ENCODE data around the gene TEX54. TPM values are rescaled to one million over a fixed set of nuclear protein-coding genes. Genes with fewer than 3 reads are reported as not detected.

The TEX54 gene
- total and polyA plus RNA-seq, 2 of the 13 experiments (the other 11 are each of a cell fraction or from before 2014, with no cell fraction given) = not detected

DNA sequence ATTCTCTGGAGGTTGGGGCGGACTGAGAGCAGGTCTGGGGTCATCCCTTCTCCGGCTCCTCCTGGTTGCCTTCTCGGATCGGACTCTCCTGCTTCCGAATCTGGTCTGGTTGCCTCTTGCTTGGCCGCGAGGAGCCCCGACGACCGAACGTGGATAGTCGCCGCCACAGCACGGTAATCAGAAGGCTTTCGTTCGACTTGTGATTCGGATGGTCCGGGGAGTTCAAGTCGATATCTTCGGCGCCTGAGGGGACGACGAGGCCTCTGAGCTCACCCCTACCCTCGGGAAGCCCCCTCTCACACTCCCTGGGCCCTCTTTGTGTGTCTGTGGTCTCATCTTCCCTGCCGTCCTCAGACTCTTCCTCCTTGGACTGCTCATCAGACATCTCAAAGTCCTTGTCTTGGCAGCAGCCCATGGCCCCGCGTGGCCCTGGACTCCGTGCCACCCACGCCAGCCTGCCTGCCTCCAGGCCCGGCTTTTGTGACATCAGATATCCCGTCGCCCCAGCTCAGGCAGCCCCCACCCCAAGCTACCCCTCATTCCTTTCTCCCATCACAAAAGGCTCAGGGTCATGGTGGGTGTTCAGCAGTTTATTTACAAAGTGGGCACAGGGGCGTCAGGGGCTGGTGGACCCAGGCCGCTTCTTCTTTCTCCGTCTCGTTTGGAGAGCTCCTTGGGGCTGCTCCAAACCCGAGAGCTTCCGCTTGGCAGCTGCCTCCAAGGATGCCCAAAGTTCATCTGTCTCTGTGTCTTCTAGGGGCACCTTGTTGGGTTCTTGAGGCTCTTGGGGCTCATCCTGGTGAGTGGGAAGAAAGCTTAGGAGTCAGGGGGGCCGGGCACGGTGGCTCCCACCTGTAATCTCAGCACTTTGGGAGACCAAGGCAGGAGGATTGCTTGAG lies at the start of gene TEX54 (continued):
- TF ChIP-seq, protein P1, sequence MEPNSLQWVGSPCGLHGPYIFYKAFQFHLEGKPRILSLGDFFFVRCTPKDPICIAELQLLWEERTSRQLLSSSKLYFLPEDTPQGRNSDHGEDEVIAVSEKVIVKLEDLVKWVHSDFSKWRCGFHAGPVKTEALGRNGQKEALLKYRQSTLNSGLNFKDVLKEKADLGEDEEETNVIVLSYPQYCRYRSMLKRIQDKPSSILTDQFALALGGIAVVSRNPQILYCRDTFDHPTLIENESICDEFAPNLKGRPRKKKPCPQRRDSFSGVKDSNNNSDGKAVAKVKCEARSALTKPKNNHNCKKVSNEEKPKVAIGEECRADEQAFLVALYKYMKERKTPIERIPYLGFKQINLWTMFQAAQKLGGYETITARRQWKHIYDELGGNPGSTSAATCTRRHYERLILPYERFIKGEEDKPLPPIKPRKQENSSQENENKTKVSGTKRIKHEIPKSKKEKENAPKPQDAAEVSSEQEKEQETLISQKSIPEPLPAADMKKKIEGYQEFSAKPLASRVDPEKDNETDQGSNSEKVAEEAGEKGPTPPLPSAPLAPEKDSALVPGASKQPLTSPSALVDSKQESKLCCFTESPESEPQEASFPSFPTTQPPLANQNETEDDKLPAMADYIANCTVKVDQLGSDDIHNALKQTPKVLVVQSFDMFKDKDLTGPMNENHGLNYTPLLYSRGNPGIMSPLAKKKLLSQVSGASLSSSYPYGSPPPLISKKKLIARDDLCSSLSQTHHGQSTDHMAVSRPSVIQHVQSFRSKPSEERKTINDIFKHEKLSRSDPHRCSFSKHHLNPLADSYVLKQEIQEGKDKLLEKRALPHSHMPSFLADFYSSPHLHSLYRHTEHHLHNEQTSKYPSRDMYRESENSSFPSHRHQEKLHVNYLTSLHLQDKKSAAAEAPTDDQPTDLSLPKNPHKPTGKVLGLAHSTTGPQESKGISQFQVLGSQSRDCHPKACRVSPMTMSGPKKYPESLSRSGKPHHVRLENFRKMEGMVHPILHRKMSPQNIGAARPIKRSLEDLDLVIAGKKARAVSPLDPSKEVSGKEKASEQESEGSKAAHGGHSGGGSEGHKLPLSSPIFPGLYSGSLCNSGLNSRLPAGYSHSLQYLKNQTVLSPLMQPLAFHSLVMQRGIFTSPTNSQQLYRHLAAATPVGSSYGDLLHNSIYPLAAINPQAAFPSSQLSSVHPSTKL (CRISPR knock-in tag; IDR thresholded peaks at IDR 0.05) = no peak
- TF ChIP-seq ONECUT2 (CRISPR knock-in tag; IDR thresholded peaks at IDR 0.05) (no peak), ZNF777 (CRISPR knock-in tag; IDR thresholded peaks at IDR 0.05) (peak; percentile 60; the same call in 1 of the 2 replicates), SAP130 (CRISPR knock-in tag; IDR thresholded peaks at IDR 0.05; ENCODE audit: low read depth) (0 out of 2 replicates have a peak, but pooled peaks have one; percentile 78), POLR2AphosphoS2 (IDR thresholded peaks at IDR 0.05; ENCODE audit: low read depth, low read length) (no peak), NFYC (CRISPR knock-in tag; IDR thresholded peaks at IDR 0.05) (no peak), SP1 (IDR thresholded peaks at IDR 0.05) (no peak), SP1 (CRISPR knock-in tag; IDR thresholded peaks at IDR 0.05) (no peak), AGO1 (IDR thresholded peaks at IDR 0.05; ENCODE audit: low read depth, low read length, poor library complexity, severe bottlenecking) (peak; percentile 79), FOXP1 (IDR thresholded peaks at IDR 0.05) (no peak), FOXP1 (CRISPR knock-in tag; IDR thresholded peaks at IDR 0.05) (no peak), ZNF10 (CRISPR knock-in tag; IDR thresholded peaks at IDR 0.05; ENCODE audit: borderline replicate concordance, low read depth) (no peak), NONO (IDR thresholded peaks at IDR 0.05) (no peak), NONO (CRISPR knock-in tag; conservative IDR thresholded peaks at IDR 0.05) (0 out of 2 replicates have a peak, but pooled peaks have one; percentile 23), ZNF451 (CRISPR knock-in tag; IDR thresholded peaks at IDR 0.05) (0 out of 2 replicates have a peak, but pooled peaks have one; percentile 15)
- TF ChIP-seq, protein P2, sequence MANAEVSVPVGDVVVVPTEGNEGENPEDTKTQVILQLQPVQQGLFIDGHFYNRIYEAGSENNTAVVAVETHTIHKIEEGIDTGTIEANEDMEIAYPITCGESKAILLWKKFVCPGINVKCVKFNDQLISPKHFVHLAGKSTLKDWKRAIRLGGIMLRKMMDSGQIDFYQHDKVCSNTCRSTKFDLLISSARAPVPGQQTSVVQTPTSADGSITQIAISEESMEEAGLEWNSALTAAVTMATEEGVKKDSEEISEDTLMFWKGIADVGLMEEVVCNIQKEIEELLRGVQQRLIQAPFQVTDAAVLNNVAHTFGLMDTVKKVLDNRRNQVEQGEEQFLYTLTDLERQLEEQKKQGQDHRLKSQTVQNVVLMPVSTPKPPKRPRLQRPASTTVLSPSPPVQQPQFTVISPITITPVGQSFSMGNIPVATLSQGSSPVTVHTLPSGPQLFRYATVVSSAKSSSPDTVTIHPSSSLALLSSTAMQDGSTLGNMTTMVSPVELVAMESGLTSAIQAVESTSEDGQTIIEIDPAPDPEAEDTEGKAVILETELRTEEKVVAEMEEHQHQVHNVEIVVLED (CRISPR knock-in tag; IDR thresholded peaks at IDR 0.05; ENCODE audit: borderline replicate concordance) = no peak
- TF ChIP-seq, protein P3, sequence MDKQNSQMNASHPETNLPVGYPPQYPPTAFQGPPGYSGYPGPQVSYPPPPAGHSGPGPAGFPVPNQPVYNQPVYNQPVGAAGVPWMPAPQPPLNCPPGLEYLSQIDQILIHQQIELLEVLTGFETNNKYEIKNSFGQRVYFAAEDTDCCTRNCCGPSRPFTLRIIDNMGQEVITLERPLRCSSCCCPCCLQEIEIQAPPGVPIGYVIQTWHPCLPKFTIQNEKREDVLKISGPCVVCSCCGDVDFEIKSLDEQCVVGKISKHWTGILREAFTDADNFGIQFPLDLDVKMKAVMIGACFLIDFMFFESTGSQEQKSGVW (CRISPR knock-in tag; IDR thresholded peaks at IDR 0.05; ENCODE audit: borderline replicate concordance) = no peak
- TF ChIP-seq, protein P4, sequence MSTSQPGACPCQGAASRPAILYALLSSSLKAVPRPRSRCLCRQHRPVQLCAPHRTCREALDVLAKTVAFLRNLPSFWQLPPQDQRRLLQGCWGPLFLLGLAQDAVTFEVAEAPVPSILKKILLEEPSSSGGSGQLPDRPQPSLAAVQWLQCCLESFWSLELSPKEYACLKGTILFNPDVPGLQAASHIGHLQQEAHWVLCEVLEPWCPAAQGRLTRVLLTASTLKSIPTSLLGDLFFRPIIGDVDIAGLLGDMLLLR (CRISPR knock-in tag; IDR thresholded peaks at IDR 0.05) = no peak
- TF ChIP-seq, protein P5, sequence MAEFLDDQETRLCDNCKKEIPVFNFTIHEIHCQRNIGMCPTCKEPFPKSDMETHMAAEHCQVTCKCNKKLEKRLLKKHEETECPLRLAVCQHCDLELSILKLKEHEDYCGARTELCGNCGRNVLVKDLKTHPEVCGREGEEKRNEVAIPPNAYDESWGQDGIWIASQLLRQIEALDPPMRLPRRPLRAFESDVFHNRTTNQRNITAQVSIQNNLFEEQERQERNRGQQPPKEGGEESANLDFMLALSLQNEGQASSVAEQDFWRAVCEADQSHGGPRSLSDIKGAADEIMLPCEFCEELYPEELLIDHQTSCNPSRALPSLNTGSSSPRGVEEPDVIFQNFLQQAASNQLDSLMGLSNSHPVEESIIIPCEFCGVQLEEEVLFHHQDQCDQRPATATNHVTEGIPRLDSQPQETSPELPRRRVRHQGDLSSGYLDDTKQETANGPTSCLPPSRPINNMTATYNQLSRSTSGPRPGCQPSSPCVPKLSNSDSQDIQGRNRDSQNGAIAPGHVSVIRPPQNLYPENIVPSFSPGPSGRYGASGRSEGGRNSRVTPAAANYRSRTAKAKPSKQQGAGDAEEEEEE (CRISPR knock-in tag; IDR thresholded peaks at IDR 0.05; ENCODE audit: borderline replicate concordance) = no peak
- TF ChIP-seq, protein P6, sequence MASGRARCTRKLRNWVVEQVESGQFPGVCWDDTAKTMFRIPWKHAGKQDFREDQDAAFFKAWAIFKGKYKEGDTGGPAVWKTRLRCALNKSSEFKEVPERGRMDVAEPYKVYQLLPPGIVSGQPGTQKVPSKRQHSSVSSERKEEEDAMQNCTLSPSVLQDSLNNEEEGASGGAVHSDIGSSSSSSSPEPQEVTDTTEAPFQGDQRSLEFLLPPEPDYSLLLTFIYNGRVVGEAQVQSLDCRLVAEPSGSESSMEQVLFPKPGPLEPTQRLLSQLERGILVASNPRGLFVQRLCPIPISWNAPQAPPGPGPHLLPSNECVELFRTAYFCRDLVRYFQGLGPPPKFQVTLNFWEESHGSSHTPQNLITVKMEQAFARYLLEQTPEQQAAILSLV (CRISPR knock-in tag; IDR thresholded peaks at IDR 0.05; ENCODE audit: borderline replicate concordance) = no peak
